Activated CD8-positive, alpha-beta memory T cell treated with anti-CD3 and anti-CD28 coated beads, Interleukin-2, amount 10 ng/mL, durations not matched to agents 7 days and 5 days (primary cell): ENCODE data around the gene BPHL. TPM values are rescaled to one million over a fixed set of nuclear protein-coding genes. Genes with fewer than 3 reads are reported as not detected.

Experiments
- ATAC-seq: fragments of 150-1000 bp; cut with Tn5 transposase; one replicate; pipeline ENCODE4 v1.10.0; 2021; ENCODE audit warnings: moderate library complexity
- CTCF ChIA-PET: fragments of 350-600 bp; sonication (Branson Sonifier 250); formaldehyde crosslinking; loops from one replicate; lab custom pipeline; 2021; ENCODE audit warnings: antibody characterized with exemption; lab: Charles Lee
- DNase-seq: peaks from one replicate; pipeline ENCODE4 v3.0.0-alpha.2; 2020
- H3K27ac Mint-ChIP-seq: one replicate; pipeline ENCODE4 v1.8.0; 2021; ENCODE audit warnings: mild to moderate bottlenecking, mixed read lengths
- H3K27me3 Mint-ChIP-seq: one replicate; pipeline ENCODE4 v1.8.0; 2021; ENCODE audit warnings: mixed read lengths
- H3K36me3 Mint-ChIP-seq: one replicate; pipeline ENCODE4 v1.8.0; 2021; ENCODE audit warnings: mild to moderate bottlenecking, mixed read lengths
- H3K4me1 Mint-ChIP-seq: one replicate; pipeline ENCODE4 v1.8.0; 2021; ENCODE audit warnings: mixed read lengths
- H3K4me3 Mint-ChIP-seq: one replicate; pipeline ENCODE4 v1.8.0; 2021; ENCODE audit warnings: mild to moderate bottlenecking, moderate library complexity, mixed read lengths
- H3K9me3 Mint-ChIP-seq: one replicate; pipeline ENCODE4 v1.8.0; 2022; ENCODE audit warnings: low read depth, mixed read lengths
- total RNA-seq, 2 experiments: library from RNA; stranded (reverse); gene quantifications; one replicate each; pipeline ENCODE4 v1.2.3, GENCODE V29; 2021

The BPHL gene
- total RNA-seq, 2 experiments from 2014 or later = 5.3 to 9.2 TPM

GRCh38 chr6:3199382-3199781, 80.9 kb downstream of the BPHL start:
- Mint-ChIP-seq H3K27ac (no peak overlapping the region), H3K4me1 (no peaks in the 10 kb centered on the region), H3K9me3 (peaks cover 3% of the 10 kb centered on the region), H3K4me3 (no peak overlapping the region), H3K27me3 (peaks cover 23% of the 10 kb centered on the region), H3K36me3 (no peaks in the 10 kb centered on the region)
- DNase-seq = no peak
- ATAC-seq = no peak
- CTCF ChIA-PET = no interaction called here

- CTCF ChIA-PET = no interaction called here
- Mint-ChIP-seq H3K27me3 (peaks cover 25% of the 10 kb centered on the region), H3K4me1 (no peaks in the 10 kb centered on the region), H3K36me3 (no peaks in the 10 kb centered on the region), H3K27ac (no peak overlapping the region), H3K4me3 (no peak overlapping the region), H3K9me3 (peaks cover 3% of the 10 kb centered on the region)
- ATAC-seq (no peak), DNase-seq (no peak)
Measured at GRCh38 chr6:3200682-3201081, 82.2 kb downstream of the BPHL start.

GRCh38 chr6:3201388-3201787, 82.9 kb downstream of the BPHL start:
- peaks cover 25% of the 10 kb centered on the region for H3K27me3 Mint-ChIP-seq
- H3K36me3 Mint-ChIP-seq = no peaks in the 10 kb centered on the region
- no peaks in the 10 kb centered on the region for H3K4me1 Mint-ChIP-seq
- ATAC-seq (no peak), DNase-seq (no peak)
- peaks cover 3% of the 10 kb centered on the region for H3K9me3 Mint-ChIP-seq
- CTCF ChIA-PET = no interaction called here
- H3K27ac Mint-ChIP-seq = no peak overlapping the region
- H3K4me3 Mint-ChIP-seq = no peak overlapping the region

Other genes with a start within 250 kb of the BPHL start
- gene SERPINB9, start 215.4 kb upstream of the BPHL start, total RNA-seq = 10 to 100 TPM; 56.0 to 94.9 TPM
- gene SERPINB6, start 147.1 kb upstream of the BPHL start, total RNA-seq = 10 to 100 TPM; 55.2 to 56.0 TPM
- 10 to 100 TPM; 11.9 to 14.5 TPM for gene NQO2, start 118.8 kb upstream of the BPHL start, total RNA-seq
- 10 to 100 TPM; 26.6 to 29.6 TPM for gene RIPK1, start 50.2 kb upstream of the BPHL start, total RNA-seq
- gene TUBB2A, start 38.8 kb downstream of the BPHL start, total RNA-seq = 1 to 10 TPM; 1.3 to 2.0 TPM
- not detected for gene TUBB2B, start 108.9 kb downstream of the BPHL start, total RNA-seq
- 10 to 100 TPM; 24.4 TPM for gene PSMG4, start 140.2 kb downstream of the BPHL start, total RNA-seq